ENCODE measurements around the gene TAF13.

TAF13 gene

DNA sequence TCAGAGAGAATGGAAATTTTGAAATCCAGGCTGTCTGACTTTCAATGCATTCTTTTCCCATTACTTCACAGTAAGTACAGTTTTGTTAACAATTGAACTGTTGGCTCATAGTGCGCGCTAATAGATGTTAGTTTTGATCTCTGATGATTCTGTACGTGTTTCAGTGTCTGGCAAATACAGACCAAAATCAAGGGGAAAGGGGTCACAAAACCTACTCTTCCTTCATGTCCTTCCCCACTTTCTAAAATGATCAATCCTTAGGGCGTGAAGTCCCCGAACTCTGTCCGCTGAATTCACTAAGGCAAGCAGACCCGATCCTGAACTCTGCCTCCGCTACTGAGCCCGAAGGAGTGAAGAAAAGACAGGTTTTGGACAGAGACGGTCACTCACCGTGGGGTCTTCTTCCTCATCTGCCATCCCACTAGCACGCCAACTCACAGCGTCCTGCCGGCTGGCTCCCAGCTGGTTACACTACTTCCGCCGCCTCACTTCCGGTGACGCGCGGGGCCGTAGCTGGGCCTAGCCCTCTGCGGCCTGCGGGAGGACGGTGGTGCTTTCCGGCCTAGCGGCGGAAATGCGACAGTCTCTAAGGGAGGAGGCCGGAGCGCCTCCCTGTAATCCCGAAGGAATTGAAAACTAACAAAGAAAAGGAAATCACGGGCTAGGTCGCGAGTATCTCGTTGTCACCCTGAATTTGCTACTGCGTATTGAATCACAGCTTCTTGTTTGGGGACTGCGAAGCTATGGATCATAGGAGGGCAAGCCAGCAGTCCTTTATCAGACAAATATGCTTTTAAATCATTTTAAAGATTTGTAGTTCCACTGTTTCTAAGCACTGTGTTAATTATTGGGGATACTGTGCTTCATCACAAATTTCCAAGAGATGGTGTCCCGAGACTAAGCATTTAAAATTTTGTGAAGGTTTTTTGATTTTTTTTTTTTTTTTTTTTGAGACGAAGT, at the start of gene TAF13:
TAF13 (minus strand) TSS at position 473 of the 960 bp plus-strand sequence; CDS start at position 417, 56 bp downstream.
- peak; percentile 39 for DNase-seq

DNA sequence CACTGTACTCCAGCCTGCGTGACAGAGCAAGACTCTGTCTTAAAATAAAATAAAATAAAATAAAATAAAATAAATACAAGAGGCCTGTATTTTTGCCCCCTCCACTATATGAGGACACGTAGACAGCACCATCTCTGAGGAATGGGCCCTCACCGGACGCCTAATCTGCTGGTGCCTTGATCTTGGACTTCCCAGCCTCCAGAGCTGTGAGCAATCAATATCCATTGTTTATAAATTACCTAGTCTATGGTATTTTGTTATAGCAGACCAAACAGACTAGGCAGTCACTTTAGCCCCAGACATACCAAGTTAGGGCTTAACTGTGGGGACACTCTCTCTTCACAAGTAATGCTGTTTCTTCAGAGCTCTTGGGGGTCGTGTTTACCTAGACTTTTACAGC, 44.6 kb upstream of the TAF13 start:
- no peak for DNase-seq

DNA sequence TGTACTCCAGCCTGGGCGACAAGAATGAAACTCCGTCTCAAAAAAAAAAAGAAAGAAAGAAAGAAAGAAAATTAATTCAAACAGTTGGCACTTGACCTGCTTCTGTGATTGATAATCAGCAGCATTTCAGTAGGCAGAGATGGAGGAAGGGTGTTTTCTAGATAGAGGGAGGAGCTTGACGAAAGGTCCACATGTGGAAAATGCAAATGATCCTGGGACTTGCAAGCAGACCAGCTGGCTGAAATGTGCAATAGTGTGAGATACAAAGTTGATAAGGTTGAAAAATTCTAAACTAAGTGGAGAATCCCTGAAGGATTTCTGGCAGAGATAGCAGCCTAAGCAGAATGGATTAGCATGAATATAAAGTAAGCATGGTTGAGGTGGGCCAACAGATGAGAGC, 42.3 kb upstream of the TAF13 start:
- DNase-seq: no peak

GRCh38 chr1:109116286-109116685, 40.5 kb upstream of the TAF13 start:
- DNase-seq: peak; percentile 70

DNA sequence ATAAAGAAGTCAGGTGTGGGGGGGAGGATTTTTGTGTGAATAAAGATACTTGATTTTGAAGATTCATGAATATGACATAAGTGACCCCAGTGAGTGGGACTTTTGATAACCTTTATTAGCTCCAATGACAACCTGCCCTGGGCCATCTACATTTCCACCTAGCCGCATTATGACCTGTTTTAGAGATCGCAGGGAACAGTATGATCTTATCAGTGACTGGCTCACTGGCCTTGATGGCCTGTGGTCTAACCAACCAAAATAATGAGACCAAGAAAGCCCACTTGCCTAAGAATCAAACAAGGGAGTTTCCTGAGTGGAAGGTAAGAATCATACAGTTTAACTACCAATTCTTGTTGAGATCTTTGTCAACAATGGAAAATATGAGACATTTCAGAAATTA, 39.9 kb upstream of the TAF13 start:
- DNase-seq: no peak

- no peak for DNase-seq
Measured at GRCh38 chr1:109114342-109114674, 38.5 kb upstream of the TAF13 start.

- peak; percentile 85 for DNase-seq
Measured at GRCh38 chr1:109113590-109114341, 38.0 kb upstream of the TAF13 start, which contains the start of gene ELAPOR1. Gene ELAPOR1 (plus strand): TSS chr1:109114115. CDS start chr1:109114184, 69 bp downstream.

GRCh38 chr1:109112652-109113285, 37.0 kb upstream of the TAF13 start:
- peak; percentile 74 for DNase-seq

DNA sequence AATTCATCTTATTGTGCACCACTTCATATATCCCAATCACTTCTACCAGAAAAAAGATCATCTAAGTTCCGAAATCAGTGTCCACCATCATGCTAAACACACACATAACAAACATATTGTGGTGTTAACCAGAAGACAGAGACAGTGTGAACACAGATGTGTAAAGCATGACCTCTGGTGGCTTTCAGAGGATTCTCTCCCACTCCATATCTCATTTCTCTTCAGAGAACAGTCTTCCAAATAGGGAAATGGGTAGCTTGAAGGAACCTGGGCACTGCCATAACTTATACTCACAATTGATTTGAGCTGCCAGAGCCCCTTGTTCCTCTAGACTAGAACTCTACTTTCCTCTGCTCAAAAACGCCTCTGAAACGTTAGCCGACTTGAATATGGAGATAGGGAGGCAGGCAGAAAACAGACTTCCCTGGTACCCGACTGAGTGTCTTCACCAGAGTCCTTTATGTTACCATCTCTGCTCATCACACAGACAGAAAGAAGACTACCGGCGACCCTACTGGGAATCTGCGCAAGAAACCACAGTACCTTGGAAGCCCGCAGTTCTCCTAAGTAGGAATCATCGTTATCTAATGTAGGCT, 36.4 kb upstream of the TAF13 start:
- no peak for DNase-seq

DNA sequence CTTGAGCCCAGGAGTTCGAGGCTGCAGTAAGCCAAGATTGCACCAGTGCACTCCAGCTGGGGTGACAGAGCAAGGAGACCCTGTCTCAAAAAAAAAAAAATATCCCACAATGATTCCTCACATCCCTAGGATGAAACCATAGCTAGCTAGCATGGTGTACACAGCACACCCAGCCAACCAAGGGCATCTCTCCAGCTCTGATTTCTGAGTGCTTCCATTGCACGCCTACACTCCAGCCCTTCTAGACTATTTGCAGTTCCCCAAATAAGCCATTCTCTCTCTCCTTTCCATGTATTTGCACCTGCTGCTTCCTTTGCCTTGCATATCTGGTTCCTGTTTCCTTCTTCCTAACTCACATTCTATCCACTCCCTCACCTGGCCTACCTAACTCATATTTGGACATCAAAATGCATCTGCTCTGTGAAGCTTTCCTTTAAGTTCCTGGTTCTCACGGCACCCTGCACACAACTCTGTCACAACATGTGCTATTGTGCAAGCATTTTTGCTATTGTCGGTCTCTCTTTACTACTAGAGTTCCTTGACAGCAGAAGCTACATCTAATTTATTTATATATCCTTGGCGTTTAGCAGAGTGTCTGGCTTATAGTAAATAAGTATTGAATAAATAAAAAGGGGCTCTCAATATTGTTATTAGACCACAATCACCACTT, 35.7 kb upstream of the TAF13 start:
- no peak for DNase-seq

GRCh38 chr1:109109906-109110305, 34.1 kb upstream of the TAF13 start:
- DNase-seq: no peak

- no peak for DNase-seq
Measured at GRCh38 chr1:109107785-109108184, 32.0 kb upstream of the TAF13 start.

- no peak for DNase-seq
Measured at GRCh38 chr1:109105881-109106280, 30.1 kb upstream of the TAF13 start.

GRCh38 chr1:109104364-109105151, 28.8 kb upstream of the TAF13 start:
- DNase-seq: no peak

DNA sequence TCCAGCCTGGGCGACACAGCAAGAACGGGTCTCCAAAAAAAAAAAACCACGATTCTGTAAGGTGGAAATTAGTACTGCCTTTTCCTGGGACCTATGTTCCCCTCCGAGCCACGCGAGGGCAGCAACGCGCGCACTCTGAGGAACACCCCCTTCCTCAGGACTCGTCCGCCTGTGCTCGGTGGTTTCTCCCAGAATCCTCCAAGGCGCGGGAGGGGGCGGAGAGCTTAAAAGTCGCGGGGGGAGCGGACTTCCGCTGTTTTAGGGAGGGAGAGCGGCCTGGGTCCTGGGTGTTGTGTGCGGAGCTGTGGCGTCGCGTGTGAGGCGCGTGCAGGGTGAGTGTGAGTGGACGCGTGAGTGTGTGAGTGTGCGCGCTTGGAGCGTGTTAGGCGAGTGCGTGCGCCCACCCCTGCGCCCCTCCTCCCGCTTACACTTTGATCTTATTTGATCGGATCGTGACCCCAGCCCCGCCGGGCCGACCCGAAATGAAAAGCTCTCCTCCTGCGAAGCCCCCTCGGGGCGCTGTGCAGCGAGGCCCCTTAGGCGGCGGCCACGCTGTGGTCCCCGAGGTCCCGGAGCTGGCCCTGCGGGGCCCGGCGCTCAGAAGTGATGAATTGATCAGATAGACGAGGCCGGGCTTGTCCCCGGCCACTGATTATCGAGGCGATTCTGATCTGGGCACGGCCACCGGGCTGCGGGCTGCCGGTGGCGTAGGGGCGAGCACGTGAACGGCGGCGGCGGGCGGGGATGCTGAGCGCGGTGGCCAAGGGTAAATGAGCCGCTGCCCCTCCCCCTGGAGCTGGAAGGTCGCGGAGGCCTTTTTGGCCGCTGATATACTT, 24.4 kb upstream of the TAF13 start:
- DNase-seq: peak; percentile 71

DNA sequence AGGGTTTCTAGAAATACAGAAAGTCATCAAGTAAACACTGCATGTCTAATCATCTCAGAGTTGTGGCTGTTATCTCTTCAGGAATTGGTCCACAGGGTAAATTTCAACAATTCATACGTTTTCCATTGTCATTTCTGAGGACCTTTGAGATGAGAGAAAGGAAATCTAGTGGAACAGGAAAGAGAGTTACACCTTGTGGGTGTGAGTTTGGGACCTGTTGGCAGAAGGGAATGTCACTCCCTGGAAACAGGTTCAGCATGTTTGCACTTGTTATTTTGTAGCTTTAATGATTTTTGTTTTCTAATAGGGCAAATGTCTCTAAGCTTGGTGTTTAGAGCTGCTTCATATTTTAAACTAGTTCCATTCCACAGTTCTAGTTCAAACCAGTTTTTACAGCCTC, 20.3 kb upstream of the TAF13 start:
- DNase-seq: no peak

- DNase-seq: no peak
Measured at GRCh38 chr1:109095631-109096030, 19.8 kb upstream of the TAF13 start.

- no peak for DNase-seq
Measured at GRCh38 chr1:109094871-109095270, 19.1 kb upstream of the TAF13 start.

GRCh38 chr1:109094377-109094803, 18.6 kb upstream of the TAF13 start:
- no peak for DNase-seq

- no peak for DNase-seq
Measured at GRCh38 chr1:109091839-109092193, 16.0 kb upstream of the TAF13 start.
